CD4-positive, alpha-beta memory T cell (primary cell): ENCODE measurements around the gene SYNGR4. TPM values are rescaled to one million over a fixed set of nuclear protein-coding genes. Genes with fewer than 3 reads are reported as not detected.
"Not testable (repeated sequence)": the region's sequence is repeated elsewhere in the genome, so short reads cannot be mapped to it uniquely, and the experiment has no call there.

Experiments
- CTCF ChIA-PET: fragments of 350-600 bp; sonication (Branson Sonifier 250); formaldehyde crosslinking; loops from one replicate; lab custom pipeline; 2021; ENCODE audit warnings: inconsistent platforms; ENCODE audit not compliant: partially characterized antibody; lab: Charles Lee
- POLR2A ChIA-PET: fragments of 350-600 bp; sonication (Branson Sonifier 250); formaldehyde crosslinking; loops from one replicate; lab custom pipeline; 2021; ENCODE audit not compliant: partially characterized antibody; lab: Charles Lee
- DNase-seq, 5 donors: peaks; one replicate each; pipeline versions ENCODE4 v3.0.0 to v3.0.0-alpha.2; 2020 to 2022; ENCODE audit warnings: mixed read lengths in 1 of 5
- H3K27ac ChIP-seq: one replicate; pipeline ENCODE4 v1.7.0; 2013; ENCODE audit warnings: low read depth, low read length
- H3K27me3 ChIP-seq: 2 replicates; pipeline ENCODE4 v1.7.0; 2013; ENCODE audit warnings: mild to moderate bottlenecking, low read length, moderate library complexity; ENCODE audit not compliant: insufficient read depth
- H3K36me3 ChIP-seq: 2 replicates; pipeline ENCODE4 v1.7.0; 2013; ENCODE audit warnings: mild to moderate bottlenecking, low read length, moderate library complexity; ENCODE audit not compliant: insufficient read depth
- H3K4me1 ChIP-seq: 2 replicates; pipeline ENCODE4 v1.7.0; 2013; ENCODE audit warnings: mild to moderate bottlenecking, low read length, moderate library complexity; ENCODE audit not compliant: insufficient read depth
- H3K4me3 ChIP-seq, 2 donors: one replicate each; pipeline ENCODE4 v1.7.0; 2013; ENCODE audit warnings: low read length in 2 of 2, mild to moderate bottlenecking in 1 of 2
- H3K9me3 ChIP-seq, 2 donors: one replicate each; pipeline ENCODE4 v1.7.0; 2013; ENCODE audit warnings: low read length in 2 of 2, control low read depth in 1 of 2; ENCODE audit not compliant: control insufficient read depth in 1 of 2
- H3K27ac Mint-ChIP-seq, 7 donors: one replicate each; pipeline ENCODE4 v1.8.0; 2020 to 2021; ENCODE audit warnings: mixed read lengths in 7 of 7, mild to moderate bottlenecking in 6 of 7, inconsistent platforms in 3 of 7, moderate library complexity in 3 of 7
- H3K27me3 Mint-ChIP-seq, 2 donors: one replicate each; pipeline ENCODE4 v1.8.0; 2020 to 2021; ENCODE audit warnings: mixed read lengths in 2 of 2
- H3K36me3 Mint-ChIP-seq, 2 donors: one replicate each; pipeline ENCODE4 v1.8.0; 2020 to 2021; ENCODE audit warnings: mixed read lengths in 2 of 2, inconsistent platforms in 1 of 2, mild to moderate bottlenecking in 1 of 2
- H3K4me1 Mint-ChIP-seq, 4 donors: one replicate each; pipeline ENCODE4 v1.8.0; 2020 to 2021; ENCODE audit warnings: mixed read lengths in 4 of 4, mild to moderate bottlenecking in 1 of 4
- H3K4me3 Mint-ChIP-seq, 8 donors: one replicate each; pipeline ENCODE4 v1.8.0; 2020 to 2021; ENCODE audit warnings: mixed read lengths in 8 of 8, mild to moderate bottlenecking in 7 of 8, moderate library complexity in 6 of 8, inconsistent platforms in 3 of 8
- H3K9me3 Mint-ChIP-seq, 8 donors: one replicate each; pipeline ENCODE4 v1.8.0; 2020 to 2021; ENCODE audit warnings: mixed read lengths in 8 of 8, mild to moderate bottlenecking in 5 of 8, inconsistent platforms in 3 of 8, moderate library complexity in 1 of 8
- intact Hi-C: fragments of 100-400 bp; cut with micrococcal nuclease; formaldehyde crosslinking; loops from one replicate; pipeline ENCODE4 v1.15.1; 2023
- polyA plus RNA-seq, 2 donors: library from polyadenylated mRNA; unstranded; fragments of 300-500 nt; fragmentation: Illumina TruSeq; gene quantifications; one replicate each; pipeline ENCODE4 v1.2.3, GENCODE V29; 2021
- total RNA-seq, 2 experiments: library from RNA; stranded (reverse); gene quantifications; one replicate each; pipeline ENCODE4 v1.2.3, GENCODE V29; 2021

SYNGR4 gene
- total and polyA plus RNA-seq, 4 experiments from 2014 or later = not detected

GRCh38 chr19:48368936-48369335, 4.8 kb downstream of the SYNGR4 start:
- H3K4me3 ChIP-seq = no peak overlapping the region
- H3K9me3 Mint-ChIP-seq = no peaks in the 10 kb centered on the region
- peaks cover under 1 to 4% (median 2%) of the 10 kb centered on the region in 4 donors for H3K4me1 Mint-ChIP-seq
- CTCF ChIA-PET = interaction anchor here (1.0 kb wide), 1 partner anchor 23 kb away, joined by 3 read pairs; the partner anchor contains the start of gene KDELR1
- no peaks in the 10 kb centered on the region for H3K36me3 ChIP-seq
- POLR2A ChIA-PET = no interaction called here
- no peak overlapping the region for H3K4me3 Mint-ChIP-seq
- H3K27me3 ChIP-seq = no peaks in the 10 kb centered on the region
- intact Hi-C loops = loop anchor here (10.0 kb wide), 1 partner anchor 1514 kb away; the partner anchor contains the start of gene AP2S1
- no peaks in the 10 kb centered on the region for H3K9me3 ChIP-seq
- no peak overlapping the region for H3K27ac Mint-ChIP-seq
- H3K27ac ChIP-seq = no peak overlapping the region
- no peaks in the 10 kb centered on the region for H3K27me3 Mint-ChIP-seq
- H3K4me1 ChIP-seq = peaks cover 8% of the 10 kb centered on the region
- DNase-seq = no peak
- H3K36me3 Mint-ChIP-seq = peaks cover 0 to 1% of the 10 kb centered on the region in 2 donors

DNA sequence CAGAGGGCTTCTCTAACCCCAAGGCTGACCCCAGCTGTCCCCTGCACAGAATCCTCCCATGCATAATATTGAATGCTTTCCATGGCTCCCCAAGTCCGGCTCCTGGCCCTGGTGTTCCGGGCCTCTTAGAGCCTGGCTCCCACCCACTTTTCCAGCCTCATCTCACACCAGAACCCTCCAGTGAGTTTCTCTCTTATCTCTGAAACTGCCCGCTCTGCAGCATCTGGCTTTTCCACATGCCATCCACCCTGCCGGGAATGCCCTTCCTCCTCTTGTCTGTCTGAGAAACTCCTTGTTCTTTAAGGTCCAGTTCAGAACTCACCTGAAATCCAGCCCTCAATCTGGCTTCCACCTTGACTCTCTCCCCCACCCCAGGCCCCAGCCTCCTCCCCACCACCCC, 6.8 kb downstream of the SYNGR4 start:
- no peaks in the 10 kb centered on the region for H3K27me3 ChIP-seq
- POLR2A ChIA-PET = no interaction called here
- Mint-ChIP-seq H3K4me1 (no peaks in the 10 kb centered on the region), H3K36me3 (no peaks in the 10 kb centered on the region), H3K9me3 (no peaks in the 10 kb centered on the region), H3K27ac (no peak overlapping the region), H3K27me3 (no peaks in the 10 kb centered on the region), H3K4me3 (no peak overlapping the region)
- DNase-seq = no peak
- H3K4me3 ChIP-seq = no peak overlapping the region
- intact Hi-C loops = no loop called here
- CTCF ChIA-PET = interaction anchor here (1.2 kb wide), 1 partner anchor 20 kb away, joined by 5 read pairs; the partner anchor contains the start of gene KDELR1
- H3K27ac ChIP-seq = no peak overlapping the region
- no peaks in the 10 kb centered on the region for H3K4me1 ChIP-seq
- no peaks in the 10 kb centered on the region for H3K9me3 ChIP-seq
- no peaks in the 10 kb centered on the region for H3K36me3 ChIP-seq

DNA sequence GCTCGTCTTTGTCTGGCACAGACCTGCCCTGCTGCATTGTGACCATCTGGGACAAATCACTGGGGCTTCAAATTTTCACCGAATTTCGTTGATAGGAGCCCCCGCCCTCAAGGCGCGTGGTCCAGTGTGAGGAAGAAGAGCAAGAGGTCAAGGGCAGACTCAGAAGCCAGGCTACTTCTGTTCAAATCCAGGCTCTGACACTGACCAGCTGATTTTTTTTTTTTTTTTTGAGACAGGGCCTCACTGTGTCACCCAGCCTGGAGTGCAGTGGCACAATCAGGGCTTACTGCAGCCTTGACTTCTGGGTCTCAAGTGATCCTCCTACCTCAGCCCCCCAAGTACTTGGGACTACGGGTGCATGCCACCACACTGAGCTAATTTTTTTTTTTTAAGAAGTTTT, 7.2 kb downstream of the SYNGR4 start:
- no peak overlapping the region for H3K4me3 ChIP-seq
- no peak for DNase-seq

DNA sequence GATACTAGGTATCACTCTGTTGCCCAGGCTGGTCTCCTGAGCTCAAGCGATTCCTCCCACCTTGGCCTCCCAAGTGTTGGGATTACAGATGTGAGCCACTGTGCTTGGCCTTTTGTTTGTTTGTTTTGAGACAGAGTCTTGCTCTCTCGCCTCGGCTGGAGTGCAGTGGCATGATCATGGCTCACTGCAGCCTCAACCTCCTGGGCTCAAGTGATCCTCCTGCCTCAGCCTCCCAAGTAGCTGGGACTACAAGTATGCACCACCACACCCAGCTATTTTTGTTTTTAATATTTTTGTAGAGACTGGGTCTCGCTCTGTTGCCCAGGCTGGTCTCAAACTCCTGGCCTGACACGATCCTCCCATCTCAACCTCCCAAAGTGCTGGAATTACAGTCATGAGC, 7.6 kb downstream of the SYNGR4 start:
- H3K9me3 Mint-ChIP-seq, H3K36me3 ChIP-seq, DNase-seq, H3K36me3 Mint-ChIP-seq, POLR2A ChIA-PET, H3K27me3 Mint-ChIP-seq, H3K4me1 ChIP-seq, intact Hi-C loops, H3K4me1 Mint-ChIP-seq, H3K4me3 ChIP-seq, H3K4me3 Mint-ChIP-seq, H3K27ac Mint-ChIP-seq, H3K27me3 ChIP-seq, H3K27ac ChIP-seq, H3K9me3 ChIP-seq: not testable (repeated sequence)
- CTCF ChIA-PET = interaction anchor here (1.2 kb wide), 1 partner anchor 20 kb away, joined by 5 read pairs; the partner anchor contains the start of gene KDELR1

More for the DNA sequence above, 7.2 kb downstream of the SYNGR4 start:
- no peaks in the 10 kb centered on the region for H3K9me3 ChIP-seq
- no peaks in the 10 kb centered on the region for H3K27me3 Mint-ChIP-seq
- no peaks in the 10 kb centered on the region for H3K36me3 ChIP-seq
- ChIA-PET POLR2A (no interaction called here), CTCF (interaction anchor here (1.2 kb wide), 1 partner anchor 20 kb away, joined by 5 read pairs; the partner anchor contains the start of gene KDELR1)
- no peaks in the 10 kb centered on the region for H3K4me1 Mint-ChIP-seq
- no peaks in the 10 kb centered on the region for H3K36me3 Mint-ChIP-seq
- no peak overlapping the region for H3K4me3 Mint-ChIP-seq
- no peaks in the 10 kb centered on the region for H3K27me3 ChIP-seq
- no peaks in the 10 kb centered on the region for H3K9me3 Mint-ChIP-seq
- intact Hi-C loops = no loop called here
- no peaks in the 10 kb centered on the region for H3K4me1 ChIP-seq
- no peak overlapping the region for H3K27ac ChIP-seq
- no peak overlapping the region for H3K27ac Mint-ChIP-seq

DNA sequence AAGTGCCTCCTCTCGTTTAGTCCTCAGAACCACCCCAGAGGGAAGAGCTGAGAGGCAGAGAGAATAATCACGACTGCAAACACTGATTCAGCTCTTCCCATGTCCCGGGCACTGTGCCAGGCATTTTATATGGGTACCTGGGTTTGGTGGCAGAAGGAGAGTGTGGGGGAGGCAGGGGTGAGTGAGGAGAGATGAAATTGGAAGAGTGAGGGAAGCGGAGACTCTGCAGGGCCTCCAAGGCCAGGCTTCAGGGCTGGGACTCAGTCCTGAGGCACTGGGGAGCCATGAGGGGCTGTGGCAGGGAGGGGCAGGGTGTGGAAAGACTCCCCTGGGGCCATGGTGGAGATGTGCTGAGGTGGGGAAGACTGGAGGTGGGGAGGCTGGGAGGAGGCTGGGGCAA, 8.7 kb downstream of the SYNGR4 start:
- no peaks in the 10 kb centered on the region for H3K27me3 Mint-ChIP-seq
- H3K9me3 Mint-ChIP-seq = no peaks in the 10 kb centered on the region
- no peak overlapping the region for H3K4me3 ChIP-seq
- no peaks in the 10 kb centered on the region for H3K27me3 ChIP-seq
- no peak overlapping the region for H3K27ac ChIP-seq
- POLR2A ChIA-PET = interaction anchor here (1.0 kb wide), 1 partner anchor 9 kb away, joined by 3 read pairs; the partner anchor contains the start of genes SYNGR4 and TMEM143
- no peaks in the 10 kb centered on the region for H3K9me3 ChIP-seq
- no peak for DNase-seq
- intact Hi-C loops = no loop called here
- H3K4me1 Mint-ChIP-seq = no peaks in the 10 kb centered on the region
- no peak overlapping the region for H3K27ac Mint-ChIP-seq
- CTCF ChIA-PET = interaction anchor here (0.7 kb wide), 1 partner anchor 19 kb away, joined by 3 read pairs; the partner anchor contains the start of gene KDELR1
- no peaks in the 10 kb centered on the region for H3K4me1 ChIP-seq
- no peak overlapping the region for H3K4me3 Mint-ChIP-seq
- no peaks in the 10 kb centered on the region for H3K36me3 Mint-ChIP-seq
- H3K36me3 ChIP-seq = no peaks in the 10 kb centered on the region

GRCh38 chr19:48373567-48373966, 9.4 kb downstream of the SYNGR4 start:
- ChIA-PET CTCF (interaction anchor here (0.7 kb wide), 1 partner anchor 18 kb away, joined by 3 read pairs; the partner anchor contains the start of gene KDELR1), POLR2A (interaction anchor here (0.5 to 1.0 kb wide), 2 partner anchors 9 to 114 kb away, joined by 3 read pairs; partner anchors contain the start of genes SYNGR4 and TMEM143)
- no peaks in the 10 kb centered on the region for H3K36me3 ChIP-seq
- no peaks in the 10 kb centered on the region for H3K4me1 Mint-ChIP-seq
- no peaks in the 10 kb centered on the region for H3K9me3 ChIP-seq
- no peak overlapping the region for H3K4me3 Mint-ChIP-seq
- H3K9me3 Mint-ChIP-seq = no peaks in the 10 kb centered on the region
- DNase-seq = no peak
- H3K36me3 Mint-ChIP-seq = no peaks in the 10 kb centered on the region
- intact Hi-C loops = no loop called here
- H3K4me3 ChIP-seq = no peak overlapping the region
- H3K27me3 Mint-ChIP-seq = no peaks in the 10 kb centered on the region
- H3K27me3 ChIP-seq = no peaks in the 10 kb centered on the region
- H3K27ac Mint-ChIP-seq = no peak overlapping the region
- no peak overlapping the region for H3K27ac ChIP-seq
- H3K4me1 ChIP-seq = no peaks in the 10 kb centered on the region

DNA sequence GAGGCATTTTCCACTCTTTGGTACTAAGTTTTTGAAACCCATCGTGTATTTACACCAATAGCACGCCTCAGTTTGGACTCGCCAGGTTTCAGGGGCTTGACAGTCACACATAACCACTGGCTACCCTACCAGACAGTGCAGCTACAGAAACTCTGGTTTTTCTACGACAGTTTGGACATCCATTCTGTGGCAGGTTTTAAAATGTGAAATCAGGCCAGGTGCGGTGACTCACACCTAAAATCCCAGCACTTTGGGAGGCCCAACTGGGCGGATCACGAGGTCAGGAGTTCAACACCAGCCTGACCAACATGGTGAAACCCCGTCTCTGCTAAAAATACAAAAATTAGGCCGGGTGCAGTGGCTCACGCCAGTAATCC, 14.0 kb downstream of the SYNGR4 start:
- Mint-ChIP-seq H3K36me3 (peaks cover 12 to 15% of the 10 kb centered on the region in 2 donors), H3K9me3 (no peaks in the 10 kb centered on the region), H3K27ac (no peak overlapping the region), H3K4me1 (peaks cover 0 to 1% (median 0%) of the 10 kb centered on the region in 4 donors), H3K4me3 (no peak overlapping the region), H3K27me3 (no peaks in the 10 kb centered on the region)
- ChIA-PET CTCF (interaction anchor here (1.5 kb wide), 1 partner anchor 13 kb away, joined by 4 read pairs; the partner anchor contains the start of gene KDELR1), POLR2A (no interaction called here)
- Histone ChIP-seq H3K4me3 (no peak overlapping the region), H3K27ac (no peak overlapping the region), H3K4me1 (no peaks in the 10 kb centered on the region), H3K36me3 (no peaks in the 10 kb centered on the region), H3K9me3 (no peaks in the 10 kb centered on the region), H3K27me3 (no peaks in the 10 kb centered on the region)
- intact Hi-C loops = no loop called here
- no peak for DNase-seq
